NCI-H1436 (cell line): ENCODE results near the gene SLC44A4.

Experiments used
- DNase-seq: peaks from one replicate; lab custom pipeline; 2025; lab: John Stamatoyannopoulos, UW

The SLC44A4 gene

DNA sequence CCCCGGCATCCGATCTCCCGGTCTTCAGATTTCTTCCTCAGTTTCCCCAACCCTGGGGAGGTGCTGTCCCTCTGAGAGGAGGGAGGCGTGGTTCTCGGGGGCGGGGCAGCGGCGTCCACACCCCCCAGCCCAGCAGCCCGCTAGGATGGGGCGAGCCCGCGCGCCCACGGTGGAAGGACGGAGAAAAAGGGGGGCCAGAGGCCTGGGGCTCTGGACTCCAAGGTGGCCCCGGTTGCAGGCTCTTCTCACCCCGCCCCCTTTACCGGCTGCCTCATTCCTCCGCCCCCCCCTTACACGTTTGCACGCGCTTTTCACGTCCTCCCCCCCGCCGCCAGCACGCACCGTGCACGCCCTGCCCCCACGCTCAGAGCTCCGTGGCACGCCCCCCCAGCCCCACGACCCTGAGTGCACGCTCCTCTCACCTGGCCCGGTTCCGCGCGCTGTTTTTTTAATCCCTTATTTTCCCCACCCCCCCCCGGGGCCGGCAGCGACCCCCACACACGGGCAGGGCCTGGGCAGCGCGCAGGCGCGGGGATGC lies 22.7 kb upstream of the SLC44A4 start:
- peak; percentile 53 for DNase-seq

DNA sequence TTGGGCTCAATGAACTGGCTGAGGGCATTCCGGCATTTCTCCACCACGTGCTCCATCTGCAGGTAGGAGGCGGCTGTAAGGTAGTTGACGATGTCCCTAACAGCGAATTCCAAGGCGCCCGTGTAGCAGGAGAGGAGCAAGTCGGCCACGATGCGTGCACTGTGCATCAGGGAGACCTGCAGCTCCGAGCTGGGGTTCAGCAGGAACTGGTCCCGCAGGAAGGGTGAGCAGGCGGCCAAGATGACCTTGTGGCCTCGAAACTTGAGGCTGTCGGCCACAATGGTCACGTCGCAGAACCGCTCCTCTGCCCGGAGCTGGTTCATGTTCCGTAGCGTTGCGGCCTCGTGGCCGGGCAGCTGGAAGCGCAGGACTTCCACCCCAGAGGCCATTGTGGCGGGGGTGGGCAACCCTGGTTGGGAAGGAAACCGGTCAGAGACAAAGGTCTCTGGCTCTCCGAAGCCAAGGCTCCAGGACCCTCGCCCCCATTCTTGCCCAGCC lies 22.2 kb upstream of the SLC44A4 start:
- DNase-seq = no peak

DNA sequence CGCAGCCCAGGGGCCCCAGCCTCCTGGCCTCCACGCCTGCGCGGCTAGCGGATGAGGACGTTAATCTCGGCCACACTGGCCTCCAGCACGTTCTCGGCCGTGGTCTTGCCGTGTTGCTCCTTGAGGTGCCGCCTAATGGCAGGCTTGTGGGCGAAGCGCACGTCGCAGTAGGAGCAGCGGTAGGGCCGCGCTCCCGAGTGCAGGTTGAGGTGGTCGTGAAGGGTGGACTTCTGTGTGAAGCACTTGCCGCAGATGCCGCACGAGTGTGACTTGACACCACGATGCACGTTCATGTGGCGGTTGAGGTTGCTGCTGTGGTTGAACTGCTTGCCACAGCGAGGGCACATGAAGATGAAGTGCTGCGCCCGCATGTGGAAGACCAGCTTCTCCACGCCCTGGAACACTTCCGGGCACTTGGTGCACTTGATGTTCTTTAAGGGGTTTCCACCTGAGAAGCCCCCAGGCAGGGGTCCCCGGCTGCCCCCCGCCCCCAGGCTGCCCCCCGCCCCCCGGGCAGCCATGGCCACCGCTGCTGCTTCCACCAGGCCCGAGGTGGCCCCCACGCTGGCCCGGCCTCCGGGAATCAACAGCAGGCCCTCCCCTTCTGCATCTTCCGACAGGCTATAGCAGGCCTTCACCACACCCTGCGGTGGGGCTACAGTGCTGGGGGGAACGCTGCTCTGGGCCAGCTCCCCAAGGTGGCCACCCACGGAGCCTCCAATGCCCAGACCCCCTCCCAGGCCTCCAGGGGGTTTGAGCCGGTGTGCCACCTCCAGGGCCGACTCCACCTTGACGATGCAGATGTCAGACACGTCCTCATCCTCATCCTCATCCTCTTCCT lies 21.3 kb upstream of the SLC44A4 start:
- DNase-seq = no peak

DNA sequence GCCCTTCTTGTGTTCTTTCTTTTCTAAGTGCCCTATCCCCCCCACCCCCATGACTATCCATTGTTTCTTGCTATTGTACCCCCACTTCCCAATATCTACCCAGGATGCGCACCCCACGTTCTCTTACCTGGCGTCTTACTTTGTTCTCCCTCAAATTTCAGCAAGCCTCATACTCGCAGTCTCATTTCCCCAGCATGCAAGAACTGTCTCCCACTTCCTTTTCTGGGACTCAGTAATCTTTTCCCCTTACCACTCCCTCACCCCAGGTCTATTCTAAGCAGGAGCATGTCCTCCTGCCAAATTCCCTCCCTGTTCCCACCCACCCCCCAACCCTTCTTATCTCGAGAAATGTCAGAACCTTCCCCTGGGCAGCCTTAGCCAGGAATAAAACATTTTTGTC lies 20.4 kb upstream of the SLC44A4 start:
- no peak for DNase-seq

DNA sequence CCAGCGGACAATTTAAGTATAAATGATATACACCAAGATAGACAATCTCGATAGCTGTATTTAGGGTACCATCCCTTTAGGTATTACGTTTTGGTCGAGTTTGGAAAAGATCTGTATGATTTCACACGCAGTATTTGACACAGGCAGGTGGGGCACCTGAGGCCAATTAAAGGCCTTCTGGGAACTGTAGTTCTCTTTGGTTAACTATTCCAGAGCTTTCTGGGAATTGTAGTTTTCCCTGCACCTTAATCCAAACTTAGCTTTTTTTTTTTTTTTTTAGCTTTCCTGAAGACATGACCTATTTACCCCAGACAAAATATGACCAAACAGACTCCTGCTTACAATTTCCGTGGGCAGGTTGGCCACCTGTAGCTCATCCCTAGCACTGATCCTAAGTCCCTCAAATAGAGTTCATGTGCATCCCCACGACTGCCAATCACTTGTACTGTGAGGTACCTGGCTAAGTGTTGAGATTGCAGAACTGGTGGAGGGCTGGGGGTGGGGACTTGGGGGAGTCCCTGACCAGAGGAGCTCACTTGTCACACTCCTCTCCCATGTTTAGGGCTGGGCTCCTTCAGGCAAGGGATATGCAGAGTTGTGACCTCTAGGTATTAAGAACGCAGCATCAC lies 19.7 kb upstream of the SLC44A4 start:
- peak; percentile 37 for DNase-seq

DNA sequence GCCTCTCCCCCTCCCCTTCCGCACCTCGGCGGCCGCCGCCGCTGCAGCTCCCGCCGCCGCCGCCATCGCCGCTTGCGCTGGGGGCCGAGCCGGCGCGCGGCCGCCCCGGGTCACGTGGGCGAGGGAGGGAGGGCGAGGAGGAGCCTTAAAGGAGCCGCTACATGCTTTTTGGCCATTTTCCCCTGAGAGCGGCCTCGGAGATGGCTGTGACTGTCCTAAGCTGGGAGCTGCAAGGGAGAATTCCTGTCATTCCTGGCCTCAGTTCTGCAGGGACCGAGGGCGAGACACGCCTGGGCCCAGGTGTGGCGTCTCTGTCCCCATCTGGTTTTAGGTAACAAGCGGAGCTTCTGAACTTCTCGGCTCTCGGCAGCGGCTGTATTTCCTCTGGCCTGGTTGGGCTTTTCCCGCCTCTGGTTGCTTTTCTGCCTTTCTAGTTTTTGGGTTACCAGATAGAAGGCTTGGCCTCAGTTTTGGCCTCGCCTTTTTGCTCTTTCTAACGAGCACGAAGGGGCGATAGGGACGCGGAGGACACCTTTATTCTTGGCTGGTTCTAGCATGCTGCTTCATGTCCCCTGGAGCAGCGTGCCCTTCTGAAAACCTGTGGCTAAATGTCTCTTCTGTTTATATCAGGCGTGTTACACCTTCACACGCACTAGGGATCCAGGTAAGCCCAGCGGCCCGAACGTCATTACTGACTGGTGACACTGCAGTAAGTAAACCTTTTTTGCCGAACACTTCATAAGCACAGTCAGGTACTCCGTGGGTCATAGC lies 19.0 kb upstream of the SLC44A4 start, which contains the start of gene EHMT2:
EHMT2 (minus strand) TSS at position 87 of the 771 bp plus-strand sequence; CDS start at position 66, 21 bp downstream.
- DNase-seq = peak; percentile 83

DNA sequence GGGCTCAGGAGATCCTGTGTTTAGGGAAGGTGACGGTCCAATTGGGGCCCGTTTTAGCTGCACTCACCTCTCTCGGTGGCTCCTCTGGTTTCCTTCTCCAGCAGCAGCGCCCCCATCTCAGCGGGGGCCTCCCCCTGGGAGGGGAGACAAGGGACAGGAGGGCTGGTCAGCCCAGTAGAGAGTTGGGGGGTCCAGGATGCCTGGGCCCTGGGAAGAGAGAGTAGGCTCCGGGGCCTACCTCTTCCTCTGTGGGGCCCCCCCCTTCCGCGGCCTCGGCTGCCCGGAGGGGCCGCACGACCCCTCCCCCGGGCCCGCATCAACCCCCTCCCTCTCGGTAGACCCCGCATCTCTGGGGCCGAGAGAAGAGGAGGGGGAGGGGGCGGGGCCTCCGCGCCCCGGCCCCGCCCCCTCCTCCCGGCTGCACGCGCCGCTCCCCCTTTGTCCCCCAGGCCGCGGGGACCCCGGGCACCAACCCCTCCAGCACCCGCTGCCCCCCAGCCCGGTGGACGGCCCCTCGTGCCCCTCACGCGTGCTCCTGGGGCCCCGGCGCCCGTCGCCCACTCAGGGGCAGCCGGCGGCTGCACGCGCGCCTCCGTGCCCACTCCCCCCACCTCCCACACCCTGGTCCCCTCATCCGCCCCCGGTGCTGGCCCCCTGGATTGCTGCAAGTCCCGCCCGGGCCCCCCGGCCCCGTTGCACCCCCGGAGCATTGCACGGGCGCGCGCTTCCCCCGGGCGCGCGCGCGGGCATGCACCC lies 18.2 kb upstream of the SLC44A4 start:
- no peak for DNase-seq

DNA sequence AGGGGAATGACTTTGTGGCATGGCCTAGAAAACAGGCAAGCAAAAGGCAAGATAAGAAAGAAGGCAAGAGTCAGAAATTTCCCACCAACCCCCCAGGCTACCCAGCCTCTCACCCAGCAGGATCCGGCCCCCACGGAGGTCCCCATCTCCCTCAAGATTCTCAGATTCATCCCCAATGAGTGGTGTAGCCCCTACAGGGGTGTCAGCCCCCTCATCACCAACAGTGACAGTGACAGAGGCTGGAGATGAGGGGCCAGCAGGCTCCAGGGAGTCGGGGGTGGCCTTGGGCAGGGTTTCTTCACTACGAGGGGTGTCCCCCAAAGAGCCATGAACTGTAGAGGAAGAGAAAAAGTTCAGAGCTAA lies 17.7 kb upstream of the SLC44A4 start:
- DNase-seq = no peak

DNA sequence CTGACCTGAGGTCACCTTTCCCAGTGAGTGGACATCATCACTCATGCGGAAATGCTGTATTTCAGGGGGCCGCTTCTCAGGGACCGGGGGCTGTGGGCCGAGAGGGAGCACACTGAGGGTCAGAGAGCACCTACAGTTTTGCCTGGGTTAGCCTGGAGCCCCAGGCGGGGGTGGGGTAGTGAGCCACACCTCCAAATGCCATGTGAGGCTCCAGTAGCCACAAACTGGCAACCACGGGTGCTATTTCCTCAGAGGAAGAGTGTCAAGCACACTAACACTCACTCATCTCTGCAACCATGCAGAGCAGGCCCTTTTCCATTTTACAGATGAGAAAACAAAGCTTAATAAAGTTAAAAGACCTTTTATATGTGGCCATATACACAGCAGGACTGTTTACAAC lies 14.0 kb upstream of the SLC44A4 start:
- DNase-seq = no peak

DNA sequence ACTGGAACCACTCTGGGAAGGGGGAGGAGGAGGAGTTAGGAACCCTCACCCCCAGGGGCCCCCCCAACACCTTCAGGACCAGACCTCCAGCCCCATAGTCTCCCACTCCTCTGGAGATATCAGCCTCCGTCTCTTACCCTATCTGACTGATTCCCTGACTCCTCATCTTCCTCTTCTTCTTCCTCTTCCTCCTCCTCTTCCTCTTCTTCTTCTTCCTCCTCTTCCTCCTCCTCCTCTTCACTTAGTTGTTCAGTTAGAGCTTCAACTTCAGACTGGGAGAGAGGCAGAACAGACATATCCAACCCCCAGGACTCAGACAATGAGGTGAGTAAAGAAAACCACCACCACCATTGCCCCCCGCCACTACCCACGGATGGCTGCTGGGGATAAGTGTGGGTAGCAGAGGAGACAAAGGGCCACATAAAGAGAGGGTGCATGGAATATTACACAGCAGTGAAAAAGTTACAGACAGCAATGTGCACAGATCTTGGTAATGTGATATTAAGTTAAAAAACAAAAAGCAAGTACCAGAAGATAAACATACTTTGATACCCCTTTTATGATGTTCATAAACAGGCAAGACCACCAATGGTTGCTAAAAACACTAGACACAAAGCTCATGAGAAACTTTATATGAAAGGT lies 10.7 kb upstream of the SLC44A4 start:
- no peak for DNase-seq

DNA sequence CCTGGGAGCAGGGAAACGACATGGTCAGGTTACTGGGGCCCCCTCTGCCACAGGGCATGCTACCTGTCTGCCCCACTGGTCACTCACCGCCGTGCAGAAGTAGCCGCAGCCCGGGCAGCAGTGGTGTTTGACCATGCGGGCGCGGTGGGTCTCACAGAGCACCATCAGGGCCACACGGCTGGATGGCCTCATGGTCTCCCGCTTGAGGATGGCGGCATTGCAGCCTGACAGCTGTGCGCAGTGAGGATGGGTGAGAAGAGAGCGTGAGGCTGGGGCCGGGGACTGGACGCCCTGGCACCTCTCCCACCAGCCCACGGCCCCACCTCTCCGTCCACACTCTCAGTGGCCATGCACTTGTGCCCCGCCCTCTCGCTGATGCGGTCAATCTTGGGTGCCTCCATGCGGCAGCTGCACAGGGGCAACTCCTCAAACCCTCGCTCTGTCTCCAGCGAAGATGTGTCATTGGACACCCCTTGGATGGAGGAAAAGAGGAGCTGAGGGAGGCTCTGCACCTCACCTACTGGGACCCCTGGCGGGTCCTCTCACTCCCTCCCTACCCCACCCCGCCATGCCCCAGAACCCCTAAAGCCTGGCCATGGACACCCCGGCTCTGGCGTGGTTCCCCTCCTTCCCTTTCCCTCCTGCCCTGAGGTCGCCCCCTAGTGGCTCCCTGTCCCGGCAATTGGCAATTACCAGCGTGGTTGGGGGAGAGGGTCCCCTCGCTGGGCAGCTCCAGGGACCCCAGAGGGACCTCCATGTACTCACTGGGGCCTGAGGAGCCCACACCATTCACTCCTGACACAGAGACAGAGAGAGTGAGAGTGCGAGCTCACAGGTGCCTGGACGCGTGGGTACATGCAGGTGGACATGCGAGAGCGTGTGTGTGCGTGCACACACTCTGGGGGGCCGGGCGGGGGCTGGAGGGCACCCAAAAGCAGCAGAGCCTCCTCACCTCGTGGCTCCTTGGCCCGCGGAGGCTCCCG lies 9.8 kb upstream of the SLC44A4 start:
- no peak for DNase-seq

DNA sequence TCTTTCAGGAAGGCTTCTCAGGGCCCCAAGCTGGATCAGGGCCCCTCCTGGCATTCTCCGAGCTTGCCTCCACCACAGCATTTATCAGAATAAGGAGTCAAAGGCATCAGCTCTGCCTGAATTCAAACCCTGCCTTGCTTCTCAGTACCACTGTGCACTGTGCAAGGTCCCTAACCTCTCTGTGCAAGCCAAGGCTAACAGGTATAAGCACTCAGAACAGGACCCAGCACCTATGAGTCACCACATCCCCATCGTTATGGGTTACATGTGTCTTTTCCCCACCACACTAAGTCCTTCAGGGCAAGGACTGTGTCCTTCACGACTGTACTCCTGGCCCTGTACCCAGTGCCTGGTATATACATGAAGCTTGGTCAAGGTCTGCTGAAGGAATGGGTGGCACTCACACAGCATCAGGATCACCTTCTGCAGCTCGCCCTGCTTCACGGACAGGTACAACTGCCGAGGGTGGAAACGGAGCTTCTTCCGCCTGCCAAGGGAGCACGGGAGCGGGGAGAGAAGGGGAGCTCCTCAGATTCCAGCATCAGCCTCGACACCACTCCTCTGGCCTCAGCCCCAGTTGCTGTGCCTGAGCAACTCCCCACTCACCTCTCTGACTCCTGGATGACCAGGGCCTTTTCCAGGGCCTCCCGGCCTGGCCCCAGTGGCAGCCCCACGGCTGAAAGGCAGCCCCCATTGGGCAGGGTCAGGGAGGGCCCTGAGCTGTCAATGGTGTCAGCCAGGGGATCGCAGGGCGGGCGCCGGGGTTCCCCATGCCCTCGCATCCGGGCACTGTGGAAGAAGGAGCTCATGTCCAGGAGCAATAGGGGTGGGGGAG lies 8.6 kb upstream of the SLC44A4 start:
- DNase-seq = no peak

DNA sequence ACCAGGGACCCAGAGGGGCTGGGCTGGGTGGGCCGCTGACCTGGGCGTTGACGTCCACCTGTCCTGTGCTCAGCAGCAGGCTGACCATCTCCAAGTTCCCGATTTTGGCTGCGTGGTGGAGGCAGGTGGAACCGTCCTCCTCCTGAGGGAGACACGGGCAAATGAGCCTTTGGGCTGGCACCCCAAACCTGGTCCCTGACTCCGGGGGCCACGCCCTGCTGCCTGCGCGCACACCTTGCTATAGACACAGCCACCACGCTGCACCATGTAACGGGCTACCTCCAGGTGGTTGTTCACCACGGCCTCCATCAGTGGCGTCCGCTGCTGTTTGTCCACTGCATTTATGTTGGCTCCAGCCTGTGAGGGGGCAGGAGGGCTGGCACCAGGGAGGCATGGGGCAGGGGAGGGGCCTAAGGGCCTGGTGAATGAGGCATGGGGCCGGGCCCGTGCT lies 7.8 kb upstream of the SLC44A4 start:
- DNase-seq = no peak

DNA sequence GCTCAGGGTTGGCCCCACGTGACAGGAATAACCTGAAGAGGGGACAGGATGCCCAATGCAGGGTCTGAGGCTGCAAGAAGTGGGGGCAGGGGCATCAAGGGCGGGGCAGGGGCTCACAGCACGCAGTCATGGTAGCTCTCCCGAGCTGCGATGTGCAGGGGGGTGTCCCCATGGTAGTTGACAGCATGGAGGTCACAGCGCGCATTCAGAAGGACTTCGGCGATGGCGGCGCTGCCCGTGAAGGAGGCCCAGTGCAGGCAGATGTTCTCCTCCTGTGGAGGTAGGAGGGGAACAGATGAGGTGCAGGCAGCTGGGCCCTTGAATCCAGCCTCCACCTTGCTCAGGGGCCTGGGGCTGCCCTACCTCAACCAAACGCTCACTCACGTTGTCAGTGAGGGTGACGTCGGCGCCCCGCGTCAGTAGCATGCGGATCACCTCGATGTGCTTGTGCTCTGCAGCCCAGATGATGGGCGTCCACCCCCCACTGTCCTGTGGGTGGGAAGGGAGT lies 5.8 kb upstream of the SLC44A4 start:
- DNase-seq = no peak

DNA sequence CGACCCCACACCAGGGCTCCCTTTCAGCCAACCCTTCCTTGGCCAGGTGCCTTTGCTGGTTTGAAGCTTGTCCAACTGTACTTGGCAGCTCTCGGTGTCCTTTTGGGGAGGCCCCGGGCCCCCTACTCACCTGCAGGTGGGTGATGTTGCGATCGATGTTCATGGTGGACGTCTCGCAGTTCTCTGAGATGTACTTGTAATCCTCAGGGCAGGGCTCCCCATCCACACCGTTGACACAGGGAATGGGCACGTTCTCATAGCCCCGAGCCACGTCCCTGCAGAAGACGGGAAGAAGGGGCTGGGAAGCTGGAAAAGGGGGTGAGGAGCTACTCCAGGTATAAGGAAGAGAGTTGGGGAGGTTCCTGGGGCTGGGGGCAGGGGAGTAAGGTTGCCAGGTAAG lies 4.9 kb upstream of the SLC44A4 start:
- no peak for DNase-seq

DNA sequence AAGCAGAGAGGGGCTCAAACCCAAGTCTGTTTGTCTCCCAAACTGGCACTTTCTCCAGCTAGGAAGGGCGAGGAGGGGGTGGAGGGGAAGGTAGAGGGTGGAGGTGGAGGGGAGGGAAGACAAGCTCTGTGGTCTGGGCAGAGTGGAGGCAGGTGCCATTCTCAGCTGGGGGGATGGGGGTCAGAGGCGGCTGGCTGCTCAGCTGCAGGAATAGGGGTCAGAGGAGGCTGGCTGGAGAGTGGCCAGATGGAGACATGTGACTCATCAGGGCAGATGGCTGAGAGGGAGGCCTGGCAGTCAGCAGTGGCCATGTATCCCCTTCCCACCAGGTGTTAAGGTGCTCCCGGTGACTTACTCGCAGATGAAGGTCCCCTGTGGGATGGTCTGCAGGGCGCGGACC lies 3.5 kb upstream of the SLC44A4 start:
- no peak for DNase-seq

DNA sequence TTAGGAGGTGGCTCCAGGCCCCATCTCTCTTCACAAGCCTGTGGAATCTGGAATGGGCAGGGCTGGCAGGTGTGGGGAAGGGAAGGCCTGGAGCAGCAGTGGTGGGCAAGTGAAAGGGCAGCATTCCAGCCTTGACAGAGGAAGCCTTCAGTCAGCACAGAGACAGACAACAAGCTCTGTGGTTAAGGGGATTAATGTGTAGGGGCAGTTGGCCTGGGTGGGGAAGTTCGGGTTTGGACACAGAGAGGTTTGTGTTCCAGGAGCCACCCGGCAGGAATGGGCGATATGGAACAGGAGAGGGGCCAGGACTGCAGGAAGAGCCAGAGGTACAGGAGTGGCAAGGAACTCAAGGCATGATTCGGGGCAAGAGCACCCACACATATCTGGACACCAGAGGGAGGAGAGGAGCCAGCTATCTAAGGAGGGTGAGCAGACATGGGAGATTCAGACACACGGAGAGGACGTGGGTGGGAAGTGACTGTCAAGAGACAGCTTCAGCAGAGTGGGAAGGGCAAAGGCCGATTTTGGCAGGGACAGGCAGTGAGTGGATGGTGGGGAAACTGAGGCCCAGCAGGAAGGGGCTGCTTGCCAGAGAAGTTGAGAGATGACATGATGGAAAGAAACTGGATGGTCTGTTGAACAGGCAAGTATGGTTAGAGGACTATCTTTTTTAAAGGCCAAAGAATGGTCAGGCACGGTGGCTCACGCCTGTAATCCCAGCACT lies 2.5 kb upstream of the SLC44A4 start:
- DNase-seq = no peak

DNA sequence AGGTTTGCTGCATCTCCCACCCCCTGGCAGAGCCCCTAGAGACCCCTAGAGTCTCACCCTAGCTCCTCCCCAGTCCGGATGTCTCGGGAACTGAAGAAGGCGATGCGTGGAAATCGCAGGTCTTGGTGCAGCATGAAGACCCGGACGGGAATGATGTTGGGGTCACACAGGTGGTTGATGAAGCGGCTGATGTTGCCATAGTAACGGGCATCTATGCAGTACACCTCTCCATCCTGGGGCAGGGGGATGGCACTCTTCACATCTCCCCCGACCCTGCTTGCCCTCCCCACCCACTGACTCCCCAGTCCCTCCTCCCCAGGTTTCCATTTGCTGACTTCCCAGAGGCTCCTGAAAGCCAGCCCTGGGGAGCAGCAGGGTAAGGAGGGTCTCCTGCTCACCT lies 1.8 kb upstream of the SLC44A4 start:
- no peak for DNase-seq
